SK-MEL-5 (cell line): Measurements from ENCODE around the gene ZNF286A. TPM values are rescaled to one million over a fixed set of nuclear protein-coding genes. Genes with fewer than 3 reads are reported as not detected.
"Not testable (repeated sequence)": the region's sequence is repeated elsewhere in the genome, so short reads cannot be mapped to it uniquely, and the experiment has no call there.

ENCODE experiments used
- DNase-seq: peaks from one replicate; pipeline ENCODE4 v3.0.0-alpha.2; 2016; ENCODE audit warnings: low read depth, low spot score
- in situ Hi-C: cut with HindIII; loops from 2 replicates; pipeline ENCODE4 v1.10.0; 2016; ENCODE audit warnings: low sequenced_read_pairs, high pct_unique_total_duplicates, low pct_unique_long_range_greater_than_20kb
- small RNA-seq, 2 experiments: library from RNA; depleted of rRNA; stranded (forward); fragments of <200 nt; gene quantifications; one replicate each; pipeline ENCODE3, GENCODE V24; 2014
- total RNA-seq: library from RNA; depleted of rRNA; stranded (reverse); fragments of >200 nt; shearing (Covaris generic); gene quantifications from 2 replicates; pipeline ENCODE4 v1.2.3, GENCODE V29; 2014; rRNA removed

ZNF286A gene
- total RNA-seq, 1 experiment from 2014 or later, result 18.1 TPM

GRCh38 chr17:15741624-15742023, 42.1 kb downstream of the ZNF286A start:
- no peak for DNase-seq
- in situ Hi-C loops, result no loop called here

- in situ Hi-C loops, result no loop called here
- no peak for DNase-seq
These were observed 42.7 kb downstream of the ZNF286A start for GRCh38 chr17:15742051-15742795.

DNA sequence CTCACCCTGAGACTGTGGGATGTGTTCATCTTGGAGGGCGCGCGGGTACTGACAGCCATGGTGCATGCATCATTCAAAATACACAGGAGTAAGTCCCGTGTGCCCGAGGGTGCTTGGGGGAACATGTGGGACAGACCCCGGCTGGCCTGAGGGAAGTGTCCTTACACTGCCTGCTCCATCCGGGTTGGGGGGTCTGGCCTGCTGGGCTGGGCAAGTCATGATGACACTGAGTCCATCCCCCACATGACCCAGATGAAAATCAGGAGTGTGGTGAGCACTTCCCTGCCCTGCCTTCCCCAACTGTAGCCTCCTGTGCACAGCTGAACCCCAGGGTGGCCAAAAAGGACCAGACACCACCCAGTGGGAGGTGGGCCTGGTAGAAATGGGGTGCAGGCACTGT, 43.4 kb downstream of the ZNF286A start:
- in situ Hi-C loops, result no loop called here
- no peak for DNase-seq

DNA sequence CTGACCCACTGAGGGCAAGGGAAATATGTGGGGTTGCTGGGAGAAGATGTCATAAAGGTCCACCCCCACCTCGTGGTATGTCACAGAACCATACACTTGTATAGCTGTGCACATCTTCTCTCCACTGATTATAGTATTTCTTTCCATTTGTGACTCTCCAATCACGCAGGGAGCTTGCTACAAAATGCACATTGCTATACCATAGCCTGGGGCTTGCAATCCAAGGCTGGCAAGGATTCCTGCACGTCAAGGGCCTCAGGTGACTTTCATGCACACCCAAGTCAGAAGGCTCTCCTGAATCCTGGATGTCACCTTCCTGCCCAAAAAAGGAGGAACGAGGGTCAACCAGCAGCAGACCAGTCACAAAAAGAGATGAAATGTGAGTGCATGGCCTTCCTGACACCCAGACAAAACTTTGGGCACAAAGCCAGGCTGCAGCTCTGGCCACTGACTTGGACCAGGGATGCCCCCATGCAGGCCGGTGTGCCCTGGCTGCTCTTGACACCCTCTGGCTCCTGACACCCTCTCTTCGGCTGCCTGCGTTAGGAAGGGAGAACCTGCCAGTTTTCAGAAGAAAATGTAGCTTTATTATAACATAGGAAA, 44.6 kb downstream of the ZNF286A start:
- in situ Hi-C loops, result no loop called here
- DNase-seq, result no peak

- DNase-seq, result no peak
- in situ Hi-C loops, result no loop called here
These were observed 45.3 kb downstream of the ZNF286A start for GRCh38 chr17:15744885-15745284.

- DNase-seq, in situ Hi-C loops: not testable (repeated sequence)
These were observed 49.9 kb downstream of the ZNF286A start for GRCh38 chr17:15749403-15749802.

DNA sequence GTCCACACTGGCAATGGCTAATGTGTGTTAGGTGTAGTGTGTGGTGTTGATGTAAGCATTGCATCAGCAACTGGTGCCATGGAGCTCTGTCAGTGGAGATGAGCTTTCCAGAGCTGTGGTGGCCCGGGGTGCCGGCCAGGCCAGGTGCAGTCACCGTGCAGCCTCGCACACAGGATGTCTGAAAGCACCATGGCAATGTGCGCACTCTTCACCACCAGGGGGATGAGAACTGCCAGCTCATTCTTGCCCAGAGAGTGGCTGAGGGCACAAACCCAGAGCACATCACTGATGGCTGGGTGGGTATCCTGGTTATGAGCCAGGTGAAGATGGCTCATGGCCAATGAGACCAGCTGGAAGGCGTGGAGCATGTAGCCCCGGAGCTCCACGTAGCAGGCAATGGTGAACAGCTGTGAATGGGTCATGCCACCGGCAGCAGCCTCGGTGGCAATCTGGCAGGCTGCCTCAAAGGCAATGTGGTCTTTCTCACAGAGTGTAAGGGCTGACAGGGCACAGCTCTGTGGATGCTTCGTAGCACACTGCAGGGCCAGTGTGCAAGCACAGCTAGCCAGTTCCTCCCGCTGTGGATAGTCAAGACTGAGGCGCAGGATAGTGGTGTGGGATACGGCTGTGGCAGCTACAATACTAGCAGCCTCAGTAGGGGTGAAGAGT, 69.4 kb downstream of the ZNF286A start:
- in situ Hi-C loops, DNase-seq: not testable (repeated sequence)

Small RNAs within 50 kb of the gene (small RNA-seq; reads per million reads assigned to genes)
- gene ZNF29P, result 0 reads per million in 2 experiments

Other genes starting within 250 kb of the ZNF286A start
- 0.77 and 1.6 TPM in 2 replicates for gene CDRT4, start 232.1 kb upstream of the ZNF286A start, total RNA-seq
- 5.7 and 9.0 TPM in 2 replicates for gene TVP23C, start 136.3 kb upstream of the ZNF286A start, total RNA-seq
- gene FBXW10B, start 80.0 kb upstream of the ZNF286A start, total RNA-seq, result 0.16 TPM in 1 of 2 replicates, not detected in the other
- 22.1 and 29.8 TPM in 2 replicates for gene TRIM16, start 15.4 kb upstream of the ZNF286A start, total RNA-seq
- not detected in 2 replicates for gene TBC1D26, start 32.5 kb downstream of the ZNF286A start, total RNA-seq
- gene ADORA2B, start 245.4 kb downstream of the ZNF286A start, total RNA-seq, result 24.6 and 26.7 TPM in 2 replicates